B cell (primary cell): ENCODE data around the gene MAML2. TPM values are rescaled to one million over a fixed set of nuclear protein-coding genes. Genes with fewer than 3 reads are reported as not detected.

Experiments
- ATAC-seq: fragments of 200-7000 bp; cut with Tn5 transposase; one replicate; pipeline ENCODE4 v1.10.0; 2021; ENCODE audit warnings: low read depth, mild to moderate bottlenecking, moderate number of reproducible peaks, moderate library complexity
- CTCF ChIA-PET: fragments of 350-600 bp; sonication (Branson Sonifier 250); formaldehyde crosslinking; loops from one replicate; lab custom pipeline; 2021; ENCODE audit warnings: antibody characterized with exemption, inconsistent platforms; lab: Charles Lee
- POLR2A ChIA-PET: fragments of 350-600 bp; sonication (Branson Sonifier 250); formaldehyde crosslinking; loops from one replicate; lab custom pipeline; 2021; ENCODE audit warnings: antibody characterized with exemption; lab: Charles Lee
- DNase-seq: peaks from one replicate; pipeline ENCODE4 v3.0.0; 2013
- H2AFZ ChIP-seq: 2 replicates; pipeline ENCODE4 v1.6.1; 2012; ENCODE audit warnings: mild to moderate bottlenecking, low read depth, low read length; ENCODE audit not compliant: insufficient read depth, poor library complexity, severe bottlenecking
- H3K27ac ChIP-seq, 2 donors: 1 replicate in 1 of 2; 2 replicates in 1 of 2; pipeline ENCODE4 v1.5.1; 2012 to 2013; ENCODE audit warnings: low read length in 2 of 2, mild to moderate bottlenecking in 2 of 2, moderate library complexity in 1 of 2
- H3K27me3 ChIP-seq, 4 experiments: fragments of 200-600 bp in 1 of 4; sonication (generic) in 1 of 4; replicated peaks in 1 of 4; 1 replicate in 2 of 4; 2 replicates in 2 of 4; pipeline versions ENCODE4 v1.6.1 to v1.7.0; 2013 to 2016; ENCODE audit warnings: low read length in 3 of 4, mild to moderate bottlenecking in 2 of 4, mixed read lengths in 1 of 4, moderate library complexity in 1 of 4; ENCODE audit not compliant: insufficient read depth in 4 of 4, control insufficient read depth in 3 of 4; ENCODE audit errors: control extremely low read depth in 1 of 4
- H3K36me3 ChIP-seq, 2 experiments: replicated peaks in 1 of 2; 1 replicate in 1 of 2; 2 replicates in 1 of 2; pipeline versions ENCODE4 v1.6.1 to v1.7.1; 2013; ENCODE audit warnings: low read length in 1 of 2; ENCODE audit not compliant: insufficient read depth in 2 of 2, control insufficient read depth in 1 of 2; ENCODE audit errors: control extremely low read depth in 1 of 2, extremely low read depth in 1 of 2
- H3K4me1 ChIP-seq, 2 donors: fragments of 200-600 bp in 1 of 2; sonication (generic) in 1 of 2; 1 replicate in 1 of 2; 2 replicates in 1 of 2; pipeline versions ENCODE4 v1.5.1 to v1.6.1; 2013 to 2017; ENCODE audit warnings: low read length in 2 of 2; ENCODE audit not compliant: control insufficient read depth in 2 of 2, insufficient read depth in 2 of 2
- H3K4me2 ChIP-seq: replicated peaks from 2 replicates; pipeline ENCODE3; 2012; ENCODE audit warnings: mild to moderate bottlenecking, low read depth, low read length; ENCODE audit not compliant: poor library complexity, severe bottlenecking
- H3K4me3 ChIP-seq, 5 experiments: fragments of 200-600 bp in 1 of 5; sonication (generic) in 1 of 5; 1 replicate in 3 of 5; 2 replicates in 2 of 5; pipeline versions ENCODE4 v1.5.1 to v1.7.0; 2011 to 2016; ENCODE audit warnings: low read length in 4 of 5, mild to moderate bottlenecking in 4 of 5, low read depth in 2 of 5, control low read depth in 1 of 5, moderate library complexity in 1 of 5; ENCODE audit not compliant: insufficient read depth in 1 of 5; ENCODE audit errors: control extremely low read depth in 1 of 5, extremely low read depth in 1 of 5
- H3K79me2 ChIP-seq: fragments of 200-600 bp; sonication (generic); one replicate; pipeline ENCODE4 v1.6.0; 2016; ENCODE audit warnings: low read length; ENCODE audit not compliant: control insufficient read depth, insufficient read depth
- H3K9ac ChIP-seq: fragments of 200-600 bp; sonication (generic); 2 replicates; pipeline ENCODE4 v1.6.1; 2017; ENCODE audit warnings: mild to moderate bottlenecking, low read length, moderate library complexity
- H3K9me3 ChIP-seq, 3 donors: one replicate each; pipeline versions ENCODE4 v1.6.1 to v1.7.1; 2013; ENCODE audit warnings: low read length in 2 of 3; ENCODE audit not compliant: control insufficient read depth in 2 of 3, insufficient read depth in 1 of 3; ENCODE audit errors: control extremely low read depth in 1 of 3
- H4K20me1 ChIP-seq: 2 replicates; pipeline ENCODE4 v1.6.0; 2012; ENCODE audit warnings: mild to moderate bottlenecking, low read length; ENCODE audit not compliant: insufficient read depth, control insufficient read depth, poor library complexity, severe bottlenecking
- H3K27ac Mint-ChIP-seq: one replicate; pipeline ENCODE4 v1.8.0; 2021; ENCODE audit warnings: mixed read lengths
- H3K27me3 Mint-ChIP-seq: one replicate; pipeline ENCODE4 v1.8.0; 2021; ENCODE audit warnings: mixed read lengths
- H3K4me1 Mint-ChIP-seq: one replicate; pipeline ENCODE4 v1.8.0; 2021; ENCODE audit warnings: mixed read lengths
- H3K4me3 Mint-ChIP-seq: one replicate; pipeline ENCODE4 v1.8.0; 2021; ENCODE audit warnings: mixed read lengths
- H3K9me3 Mint-ChIP-seq: one replicate; pipeline ENCODE4 v1.8.0; 2022; ENCODE audit warnings: mixed read lengths; ENCODE audit not compliant: insufficient read depth
- EZH2 ChIP-seq: IDR thresholded peaks from 2 replicates; pipeline ENCODE4 v1.6.1; 2012; ENCODE audit warnings: borderline replicate concordance, low read depth, mild to moderate bottlenecking, moderate library complexity, low read length; ENCODE audit not compliant: insufficient read depth, poor library complexity, severe bottlenecking
- WGBS: methylation state at CpG from one replicate; pipeline ENCODE4 v1.1.5; 2013; ENCODE audit warnings: missing lambda C conversion rate; ENCODE audit not compliant: insufficient coverage; 5-methylcytosine and 5-hydroxymethylcytosine counted together
- intact Hi-C: fragments of 100-400 bp; cut with micrococcal nuclease; formaldehyde crosslinking; loops from one replicate; pipeline ENCODE4 v1.10.0; 2022
- polyA plus RNA-seq: library from polyadenylated mRNA; depleted of rRNA; stranded (reverse); fragments of >200 nt; gene quantifications from 2 replicates; pipeline ENCODE4 v1.2.3, GENCODE V29; 2012
- total RNA-seq, 2 donors: library from RNA; stranded (reverse); fragments of 120-200 nt in 1 of 2; gene quantifications; 1 replicate in 1 of 2; 2 replicates in 1 of 2; pipeline versions ENCODE4 v1.2.3 to v1.2.4, GENCODE V29; 2013 to 2022
- TF ChIP-seq, protein P1 (sequence below): fragments of 200-600 bp; IDR thresholded peaks from one replicate; pipeline ENCODE4 v1.8.0; 2022; ENCODE audit warnings: antibody characterized with exemption, mild to moderate bottlenecking

The MAML2 gene
- total and polyA plus RNA-seq, 2 donors (not counting 1 experiment from before 2014, with no cell fraction given), result 10.7 to 26.4 TPM

DNA sequence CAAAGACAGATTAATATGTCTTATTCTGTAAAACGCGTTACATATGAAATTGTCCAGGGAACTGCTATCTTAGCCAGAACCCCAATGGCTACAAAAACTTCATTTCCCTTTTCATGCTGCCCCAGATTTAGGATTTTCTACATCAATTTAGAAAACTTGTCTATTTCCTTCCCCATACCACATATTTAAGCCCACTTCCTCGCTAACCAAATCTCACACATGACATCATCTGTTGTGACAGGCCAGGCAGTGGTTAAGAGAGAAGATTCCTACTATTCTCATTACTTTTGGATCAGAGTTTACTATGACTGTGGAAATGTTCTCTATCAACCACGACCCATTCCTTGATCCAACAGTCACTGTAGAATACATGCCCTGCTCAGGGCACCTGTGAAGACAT is 30.8 kb upstream of the MAML2 start:
- Histone ChIP-seq H3K9ac (no peak overlapping the region), H3K27me3 (no peaks in the 10 kb centered on the region), H3K9me3 (no peaks in the 10 kb centered on the region), H3K4me3 (no peak overlapping the region), H3K79me2 (no peaks in the 10 kb centered on the region), H3K4me1 (no peaks in the 10 kb centered on the region), H3K27ac (no peak overlapping the region), H2AFZ (no peak overlapping the region), H3K4me2 (no peak overlapping the region), H3K36me3 (peaks cover 6 to 16% of the 10 kb centered on the region in 2 experiments), H4K20me1 (no peaks in the 10 kb centered on the region)
- POLR2A ChIA-PET, result no interaction called here
- DNase-seq (no peak), ATAC-seq (no peak)
- H3K9me3 Mint-ChIP-seq, result peaks cover 3% of the 10 kb centered on the region
- WGBS, result 100% methylated on average over 2 of the region's 4 CpGs
- CTCF ChIA-PET, result no interaction called here
- H3K4me3 Mint-ChIP-seq, result no peak overlapping the region
- TF ChIP-seq, protein P1, sequence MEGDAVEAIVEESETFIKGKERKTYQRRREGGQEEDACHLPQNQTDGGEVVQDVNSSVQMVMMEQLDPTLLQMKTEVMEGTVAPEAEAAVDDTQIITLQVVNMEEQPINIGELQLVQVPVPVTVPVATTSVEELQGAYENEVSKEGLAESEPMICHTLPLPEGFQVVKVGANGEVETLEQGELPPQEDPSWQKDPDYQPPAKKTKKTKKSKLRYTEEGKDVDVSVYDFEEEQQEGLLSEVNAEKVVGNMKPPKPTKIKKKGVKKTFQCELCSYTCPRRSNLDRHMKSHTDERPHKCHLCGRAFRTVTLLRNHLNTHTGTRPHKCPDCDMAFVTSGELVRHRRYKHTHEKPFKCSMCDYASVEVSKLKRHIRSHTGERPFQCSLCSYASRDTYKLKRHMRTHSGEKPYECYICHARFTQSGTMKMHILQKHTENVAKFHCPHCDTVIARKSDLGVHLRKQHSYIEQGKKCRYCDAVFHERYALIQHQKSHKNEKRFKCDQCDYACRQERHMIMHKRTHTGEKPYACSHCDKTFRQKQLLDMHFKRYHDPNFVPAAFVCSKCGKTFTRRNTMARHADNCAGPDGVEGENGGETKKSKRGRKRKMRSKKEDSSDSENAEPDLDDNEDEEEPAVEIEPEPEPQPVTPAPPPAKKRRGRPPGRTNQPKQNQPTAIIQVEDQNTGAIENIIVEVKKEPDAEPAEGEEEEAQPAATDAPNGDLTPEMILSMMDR, result no peak
- TF ChIP-seq EZH2, result no peak
- H3K4me1 Mint-ChIP-seq, result no peaks in the 10 kb centered on the region
- intact Hi-C loops, result no loop called here
- H3K27me3 Mint-ChIP-seq, result no peaks in the 10 kb centered on the region
- H3K27ac Mint-ChIP-seq, result no peak overlapping the region

DNA sequence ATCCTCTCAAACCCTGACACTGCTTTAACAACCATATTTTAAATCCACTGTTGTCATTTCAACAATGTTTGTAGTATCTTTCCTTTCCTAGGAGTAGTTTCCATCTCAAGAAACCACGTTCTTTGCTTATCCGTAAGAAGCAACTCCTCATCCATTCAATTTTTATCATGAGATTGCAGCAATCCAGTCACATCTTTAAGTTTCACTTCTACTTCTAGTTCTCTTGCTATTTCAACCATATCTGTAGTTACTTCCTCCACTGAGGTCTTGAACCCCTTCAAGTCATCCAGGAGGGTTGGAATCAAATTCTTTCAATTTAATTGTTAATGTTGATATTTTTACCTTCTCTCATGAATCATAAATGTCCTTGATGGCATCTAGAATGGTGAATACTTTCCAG is 24.3 kb upstream of the MAML2 start:
- H3K27ac ChIP-seq, result no peak overlapping the region

More for the DNA sequence above, 24.3 kb upstream of the MAML2 start:
- H3K4me2 ChIP-seq, result peak overlapping the region; percentile 16
- peak; percentile 27 for DNase-seq
- POLR2A ChIA-PET, result no interaction called here
- peaks cover 0 to 7% (median 0%) of the 10 kb centered on the region in 3 donors for H3K9me3 ChIP-seq
- intact Hi-C loops, result no loop called here
- H3K27ac Mint-ChIP-seq, result no peak overlapping the region
- H4K20me1 ChIP-seq, result no peaks in the 10 kb centered on the region
- peaks cover 10% of the 10 kb centered on the region in 2 donors for H3K4me1 ChIP-seq
- no peaks in the 10 kb centered on the region for H3K79me2 ChIP-seq
- no peaks in the 10 kb centered on the region for H3K27me3 Mint-ChIP-seq
- no peaks in the 10 kb centered on the region for H3K27me3 ChIP-seq
- CTCF ChIA-PET, result no interaction called here
- H3K4me1 Mint-ChIP-seq, result peaks cover 8% of the 10 kb centered on the region
- peaks cover 20 to 22% of the 10 kb centered on the region in 2 experiments for H3K36me3 ChIP-seq
- peak overlapping the region; percentile 13 for H3K4me3 Mint-ChIP-seq
- H2AFZ ChIP-seq, result no peak overlapping the region
- TF ChIP-seq, protein P1, result no peak
- no peak for TF ChIP-seq EZH2
- H3K9ac ChIP-seq, result peak overlapping the region; percentile 2
- ATAC-seq, result no peak
- no CpG with 5 or more reads among the region's 2 CpGs for WGBS
- H3K4me3 ChIP-seq, result no peak overlapping the region
- H3K9me3 Mint-ChIP-seq, result peaks cover 4% of the 10 kb centered on the region
